Measurements from ENCODE around the gene ZNF850.
A peak's percentile ranks its signal among the peaks of the same experiment; 100 is the strongest.

Gene ZNF850

DNA sequence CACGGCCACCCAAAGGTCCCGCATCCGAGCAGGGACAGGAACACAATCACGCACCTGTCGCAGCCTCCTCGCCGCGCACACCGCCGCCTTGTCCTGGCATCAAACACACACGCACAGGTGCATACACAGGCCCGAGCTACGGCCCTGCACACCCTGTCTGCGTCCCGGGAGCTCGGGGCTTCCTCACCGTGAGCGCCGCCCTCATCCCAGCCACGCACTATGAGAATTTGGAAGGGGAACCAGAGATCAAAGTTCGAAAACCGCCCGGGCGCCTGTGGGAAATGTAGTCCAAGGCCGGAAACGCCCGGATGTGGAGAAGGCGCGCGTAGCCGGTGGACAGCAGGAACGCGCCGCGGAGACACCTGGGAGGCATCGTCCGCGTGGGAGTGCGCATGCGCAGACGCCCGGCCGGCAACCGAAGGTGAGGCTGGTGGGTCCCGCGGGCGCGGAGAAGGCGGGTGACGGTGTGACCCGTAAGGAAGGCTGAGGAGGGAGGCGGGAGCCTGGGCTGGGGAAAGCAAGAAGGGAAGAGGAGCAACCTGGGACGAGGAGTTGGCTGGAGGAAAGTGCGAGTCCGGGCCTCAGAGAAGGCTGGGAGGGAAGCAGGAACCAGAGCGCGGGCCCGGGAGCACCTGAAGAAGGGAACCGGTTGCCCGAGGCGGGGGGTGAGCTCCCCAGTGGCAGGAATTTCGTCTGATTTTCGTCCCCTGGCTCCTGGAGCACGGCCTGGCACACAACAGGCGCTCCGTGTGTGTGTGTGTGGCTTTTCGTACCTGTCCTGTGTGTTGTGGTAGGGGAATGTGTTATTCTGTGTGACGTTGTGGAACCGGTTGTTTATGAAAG is 85.2 kb downstream of the ZNF850 start, which contains the start of gene ZNF567:
Gene ZNF567 (plus strand): TSS at position 399 of the 843 bp plus-strand sequence. CDS start 7,256 bp downstream, outside the sequence.
- DNase-seq, result peak; percentile 98

- no peak for DNase-seq
These were observed 86.0 kb downstream of the ZNF850 start for GRCh38 chr19:36686365-36687213.

- no peak for DNase-seq
These were observed 86.8 kb downstream of the ZNF850 start for GRCh38 chr19:36685835-36686234.

DNA sequence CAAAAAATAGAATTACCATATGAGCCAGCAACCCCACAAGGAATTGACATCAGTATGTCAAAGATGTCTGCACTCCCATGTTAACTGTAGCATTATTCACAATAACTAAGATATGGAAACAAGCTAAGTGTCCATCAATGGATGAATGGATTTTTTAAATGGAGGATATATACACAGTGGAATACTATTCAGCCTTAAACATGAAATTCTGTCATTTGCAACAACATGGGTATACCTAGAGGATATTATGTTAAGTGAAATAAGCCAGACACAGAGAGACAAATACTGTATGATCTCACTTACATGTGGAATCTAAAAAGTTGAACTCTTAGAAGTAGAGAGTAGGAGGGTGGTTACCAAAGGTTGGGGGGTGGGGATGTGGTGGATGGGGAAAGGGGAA is 93.2 kb downstream of the ZNF850 start:
- no peak for DNase-seq

DNA sequence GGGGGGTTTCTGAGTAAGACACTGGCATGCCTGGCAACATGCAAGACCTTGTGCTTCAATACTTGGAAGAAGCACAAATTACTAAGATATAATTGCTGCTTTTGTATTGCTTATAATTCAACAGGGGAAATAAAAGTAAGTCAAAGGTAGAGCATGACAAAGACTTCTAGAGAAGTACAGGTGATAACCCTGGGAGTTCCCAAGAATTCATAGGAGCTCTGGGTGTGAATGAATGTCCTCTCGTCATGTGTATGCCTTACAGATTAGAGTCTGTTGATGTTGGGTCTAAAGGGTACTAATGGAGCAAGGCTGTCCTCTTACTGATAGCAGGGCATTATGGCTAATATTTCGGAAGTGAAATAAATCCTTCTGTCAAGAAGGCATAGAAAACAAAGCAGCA is 98.4 kb downstream of the ZNF850 start:
- no peak for DNase-seq

GRCh38 chr19:36672368-36672767 is 100.2 kb downstream of the ZNF850 start:
- no peak for DNase-seq

GRCh38 chr19:36668646-36669045 is 104.0 kb downstream of the ZNF850 start:
- DNase-seq, result no peak

- no peak for DNase-seq
These were observed 106.8 kb downstream of the ZNF850 start for GRCh38 chr19:36665832-36666231.
